Activated CD8-positive, alpha-beta memory T cell treated with anti-CD3 and anti-CD28 coated beads, Interleukin-2, amount 50 U/mL, for 4 hours (primary cell): ENCODE measurements around the gene SMOC1.

Experiments used
- DNase-seq: peaks from one replicate; pipeline ENCODE4 v3.0.0-alpha.2; 2020

The SMOC1 gene

GRCh38 chr14:69865701-69866365 lies 13.4 kb upstream of the SMOC1 start:
- DNase-seq, result no peak

GRCh38 chr14:69868363-69868963 lies 10.8 kb upstream of the SMOC1 start:
- no peak for DNase-seq

GRCh38 chr14:69870613-69871012 lies 8.6 kb upstream of the SMOC1 start:
- DNase-seq, result no peak

- no peak for DNase-seq
Measured at GRCh38 chr14:69873877-69874780, 5.1 kb upstream of the SMOC1 start.

- no peak for DNase-seq
Measured at GRCh38 chr14:69876221-69876847, 2.9 kb upstream of the SMOC1 start.

GRCh38 chr14:69876848-69877306 lies 2.3 kb upstream of the SMOC1 start:
- no peak for DNase-seq

- DNase-seq, result no peak
Measured at GRCh38 chr14:69877492-69877891, 1.7 kb upstream of the SMOC1 start.

- no peak for DNase-seq
Measured at GRCh38 chr14:69878251-69878650, 965 bp upstream of the SMOC1 start.

- no peak for DNase-seq
Measured at GRCh38 chr14:69880044-69880487, 850 bp downstream of the SMOC1 start.

- no peak for DNase-seq
Measured at GRCh38 chr14:69880893-69881292, 1.7 kb downstream of the SMOC1 start.

- DNase-seq, result no peak
Measured at GRCh38 chr14:69882116-69882864, 3.1 kb downstream of the SMOC1 start.

- DNase-seq, result no peak
Measured at GRCh38 chr14:69882915-69883314, 3.7 kb downstream of the SMOC1 start.

- no peak for DNase-seq
Measured at GRCh38 chr14:69886453-69887242, 7.4 kb downstream of the SMOC1 start.

- DNase-seq, result no peak
Measured at GRCh38 chr14:69887740-69888657, 8.8 kb downstream of the SMOC1 start.

GRCh38 chr14:69891422-69891821 lies 12.2 kb downstream of the SMOC1 start:
- no peak for DNase-seq

GRCh38 chr14:69895109-69895508 lies 15.9 kb downstream of the SMOC1 start:
- no peak for DNase-seq

- DNase-seq, result no peak
Measured at GRCh38 chr14:69896080-69896479, 16.9 kb downstream of the SMOC1 start.

- DNase-seq, result no peak
Measured at GRCh38 chr14:69896972-69897371, 17.8 kb downstream of the SMOC1 start.

- no peak for DNase-seq
Measured at GRCh38 chr14:69900603-69901002, 21.4 kb downstream of the SMOC1 start.
